ENCODE results near the gene CDC73.

- TF ChIP-seq CTCF (conservative IDR thresholded peaks at IDR 0.05; ENCODE audit: low read length): no peak
- TF ChIP-seq EZH2phosphoT487 (IDR thresholded peaks at IDR 0.05; ENCODE audit: borderline replicate concordance, low read depth, low read length): no peak
Observed at GRCh38 chr1:193211539-193211938, 89.7 kb downstream of the CDC73 start.
